Endothelial cell of umbilical vein (primary cell): ENCODE results near the gene ADAM23.

Source experiments
- CTCF ChIP-seq, 2 donors: IDR thresholded peaks; 1 replicate in 1 of 2; 2 replicates in 1 of 2; pipeline ENCODE4 v1.5.1; 2011; ENCODE audit warnings: low read length in 2 of 2, mild to moderate bottlenecking in 2 of 2, moderate library complexity in 2 of 2, control low read depth in 1 of 2, inconsistent platforms in 1 of 2, low read depth in 1 of 2; ENCODE audit not compliant: insufficient read depth in 1 of 2; ENCODE audit errors: extremely low read depth in 1 of 2
- GATA2 ChIP-seq: IDR thresholded peaks from 2 replicates; pipeline ENCODE4 v1.7.0; 2011; ENCODE audit warnings: low read depth, mild to moderate bottlenecking, moderate library complexity, mixed read lengths, low read length; ENCODE audit not compliant: insufficient read length, insufficient read depth
- POLR2AphosphoS5 ChIP-seq: IDR thresholded peaks from 2 replicates; pipeline ENCODE4 v1.6.1; 2012; ENCODE audit warnings: low read depth, mild to moderate bottlenecking, control low read depth, low read length, moderate library complexity; ENCODE audit not compliant: insufficient read depth

GRCh38 chr2:206565666-206566065 lies 122.3 kb downstream of the ADAM23 start:
- TF ChIP-seq CTCF (IDR thresholded peaks at IDR 0.05; ENCODE audit: extremely low read depth in 1 of 2, insufficient read depth in 1 of 2, low read depth in 1 of 2, low read length in 2 of 2) (no peak), POLR2AphosphoS5 (no peak), GATA2 (no peak)
